ENCODE data around the gene TMPRSS4.

The TMPRSS4 gene

GRCh38 chr11:118076754-118077281 is at the start of gene TMPRSS4:
Gene TMPRSS4, plus strand, starts transcription at chr11:118077078. Its CDS starts 225 bp downstream, at chr11:118077303.
- no peak for DNase-seq

DNA sequence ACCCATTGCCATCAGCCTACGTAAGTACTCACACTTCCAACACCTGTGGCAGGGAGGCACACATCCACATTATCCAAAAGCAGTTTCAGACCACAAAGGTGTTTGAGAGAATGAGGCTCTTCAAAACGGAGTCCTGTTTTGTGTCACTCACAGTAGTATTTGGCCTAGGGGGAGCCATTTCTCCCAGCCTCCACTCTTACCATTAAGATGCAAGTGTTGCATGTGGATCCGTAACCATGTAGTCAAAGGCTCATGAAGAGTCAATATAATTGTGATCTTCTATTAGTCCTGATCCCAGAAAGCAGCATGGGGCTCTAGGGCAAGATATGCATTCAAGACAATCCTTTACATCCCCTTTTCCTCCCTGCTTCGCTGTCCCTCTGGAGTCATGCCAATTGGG is 49.2 kb upstream of the TMPRSS4 start:
- no peak for DNase-seq

GRCh38 chr11:118028626-118029025 is 48.3 kb upstream of the TMPRSS4 start:
- DNase-seq, result no peak

- no peak for DNase-seq
These were observed 43.4 kb upstream of the TMPRSS4 start for GRCh38 chr11:118033443-118033842.

DNA sequence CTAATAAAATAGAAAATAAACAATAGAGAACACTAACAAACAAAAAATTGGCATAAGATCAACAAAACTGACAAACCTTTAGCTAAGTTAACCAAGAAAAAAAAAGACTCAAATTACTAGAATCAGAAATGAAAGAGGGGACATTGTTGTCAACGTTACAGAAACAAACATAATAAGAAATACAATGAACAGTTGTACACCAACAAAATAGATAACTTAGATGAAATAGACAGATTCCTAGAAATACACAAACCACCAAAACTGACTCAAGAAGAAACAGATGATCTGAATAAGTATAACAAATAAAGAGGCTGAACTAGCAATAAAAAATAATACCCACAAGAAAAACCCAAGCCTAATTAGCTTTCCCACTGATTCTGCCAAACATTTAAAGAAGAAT is 34.7 kb upstream of the TMPRSS4 start:
- no peak for DNase-seq

DNA sequence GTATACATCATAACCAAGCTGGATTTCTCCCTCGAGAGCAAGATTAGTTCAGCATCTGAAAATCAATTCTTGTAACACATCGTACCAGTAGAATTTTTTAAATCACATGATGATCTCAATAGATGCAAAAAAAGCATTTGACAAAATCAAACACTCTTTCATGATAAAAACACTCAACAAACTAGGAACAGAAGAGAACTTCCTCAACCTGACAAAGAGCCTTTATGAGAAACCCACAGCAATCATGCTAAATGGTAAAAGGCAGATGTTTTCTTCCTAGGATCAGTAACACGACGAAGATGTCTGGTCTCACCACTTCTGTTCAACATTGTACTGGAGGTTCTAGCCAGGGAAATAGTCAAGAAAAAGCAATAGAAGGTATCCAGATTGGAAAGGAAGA is 34.1 kb upstream of the TMPRSS4 start:
- no peak for DNase-seq

DNA sequence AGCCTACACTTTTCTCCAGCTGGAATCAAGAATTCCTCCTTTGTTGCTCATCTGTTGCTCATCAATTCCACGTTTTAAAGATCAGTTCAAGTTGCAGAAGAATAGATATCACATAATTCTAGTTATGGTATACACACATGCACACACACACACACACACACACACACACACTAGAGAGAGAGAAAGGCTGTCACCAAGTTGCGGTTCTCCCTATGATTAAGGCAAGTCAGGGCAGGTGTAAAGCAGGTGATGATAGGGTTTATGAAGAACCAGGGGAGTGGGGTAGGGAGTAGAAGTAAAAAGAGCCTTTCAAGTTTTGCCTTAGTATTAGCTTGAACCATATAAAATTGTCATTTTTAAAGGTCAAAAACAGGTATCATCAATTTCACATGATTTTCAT is 31.7 kb upstream of the TMPRSS4 start:
- DNase-seq, result no peak

DNA sequence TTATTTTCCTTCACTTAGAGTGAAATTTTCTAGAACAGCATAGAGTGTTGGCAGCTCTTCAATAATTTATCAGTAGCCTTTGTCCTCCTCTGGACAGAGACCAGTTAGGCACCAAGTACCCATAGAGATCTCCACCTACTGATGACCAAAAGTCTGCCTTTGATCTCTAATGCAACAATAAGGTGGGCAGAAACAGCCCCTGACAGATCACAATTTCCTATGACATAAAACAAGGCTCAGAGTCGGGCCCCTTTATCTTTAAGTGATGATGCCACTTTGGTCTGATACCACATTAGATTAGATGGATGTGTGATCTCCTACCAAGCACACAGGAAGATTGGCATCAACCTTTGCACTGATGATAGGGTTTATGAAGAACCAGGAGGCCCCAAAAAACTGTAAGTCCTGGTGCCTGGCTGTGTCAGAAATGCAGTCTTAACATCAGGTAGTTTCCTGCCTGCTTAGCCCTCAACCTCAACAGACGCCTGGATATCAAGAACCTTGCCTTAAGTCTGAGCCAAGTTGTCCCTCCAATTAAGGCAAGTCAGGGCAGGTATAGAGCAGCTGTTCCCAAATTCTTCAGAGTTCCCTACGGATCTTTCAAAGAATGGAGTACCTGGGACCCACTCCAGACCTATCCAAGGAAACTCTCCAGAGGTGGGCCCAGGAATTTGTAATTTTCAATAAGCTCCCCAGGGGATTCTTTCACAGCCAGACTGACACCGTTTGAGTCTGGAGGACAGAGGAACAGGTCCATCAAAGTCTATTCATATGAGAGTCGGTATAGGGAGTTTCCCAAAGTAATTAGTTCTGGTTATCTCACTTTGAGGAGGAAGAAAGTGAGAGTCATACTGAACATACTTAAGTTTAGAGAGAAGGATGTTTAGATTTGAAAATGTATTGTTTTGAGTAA is 30.6 kb upstream of the TMPRSS4 start:
- DNase-seq, result no peak

DNA sequence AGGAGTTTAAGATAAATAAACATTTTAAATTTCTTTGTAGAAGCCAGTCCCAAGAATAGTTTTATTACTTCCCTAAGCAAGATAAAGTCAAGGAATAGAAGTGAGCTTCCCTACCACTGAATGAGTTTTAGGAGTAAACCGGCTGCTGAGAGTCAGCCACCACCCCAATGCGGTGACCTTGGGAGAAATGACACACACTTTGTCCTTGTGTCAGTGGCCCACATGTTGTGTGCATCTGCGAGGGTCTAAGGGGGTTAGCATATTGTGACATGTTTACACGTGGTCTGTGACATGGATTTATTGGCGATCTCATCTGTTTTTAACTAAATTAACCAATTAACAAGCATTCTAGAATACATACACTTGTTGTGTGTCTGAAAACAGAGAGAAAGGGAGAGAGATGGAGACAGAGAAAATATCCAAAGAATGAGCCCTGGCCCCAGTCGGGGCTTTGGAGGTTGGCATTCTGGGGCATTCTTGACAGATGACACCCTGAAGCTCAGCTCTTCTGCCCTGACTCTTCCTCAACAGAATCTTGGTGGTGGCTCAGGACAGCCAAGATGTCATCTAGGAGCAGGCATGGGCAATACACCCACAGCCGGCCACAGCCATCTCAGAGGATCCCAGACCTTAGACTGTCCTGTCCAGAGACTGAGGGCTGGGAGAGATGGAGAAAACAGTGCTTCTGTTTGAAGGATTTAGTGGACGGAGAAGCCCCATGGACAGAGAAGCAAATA is 29.7 kb upstream of the TMPRSS4 start:
- DNase-seq, result no peak

DNA sequence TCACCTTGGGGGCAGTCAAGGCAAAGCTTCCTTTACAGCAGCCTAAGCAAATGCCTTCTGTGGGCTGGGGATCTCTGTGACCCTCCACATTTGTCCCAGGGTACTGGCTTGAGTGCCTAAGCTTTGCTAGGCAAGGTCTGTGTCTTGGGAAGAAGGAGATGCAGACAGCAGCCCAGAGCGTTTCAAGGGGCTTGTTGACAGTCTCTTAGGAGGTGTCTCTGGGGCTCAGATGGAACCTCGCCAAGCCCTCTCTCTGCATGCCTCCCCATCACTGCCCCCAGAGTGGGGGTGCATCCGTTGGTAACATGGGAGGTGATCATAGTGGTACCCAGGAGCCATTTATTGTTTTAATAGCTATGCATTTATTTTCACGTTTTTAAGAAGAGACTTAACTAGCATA is 29.1 kb upstream of the TMPRSS4 start:
- no peak for DNase-seq

GRCh38 chr11:118048472-118049370 is 28.2 kb upstream of the TMPRSS4 start:
- no peak for DNase-seq

DNA sequence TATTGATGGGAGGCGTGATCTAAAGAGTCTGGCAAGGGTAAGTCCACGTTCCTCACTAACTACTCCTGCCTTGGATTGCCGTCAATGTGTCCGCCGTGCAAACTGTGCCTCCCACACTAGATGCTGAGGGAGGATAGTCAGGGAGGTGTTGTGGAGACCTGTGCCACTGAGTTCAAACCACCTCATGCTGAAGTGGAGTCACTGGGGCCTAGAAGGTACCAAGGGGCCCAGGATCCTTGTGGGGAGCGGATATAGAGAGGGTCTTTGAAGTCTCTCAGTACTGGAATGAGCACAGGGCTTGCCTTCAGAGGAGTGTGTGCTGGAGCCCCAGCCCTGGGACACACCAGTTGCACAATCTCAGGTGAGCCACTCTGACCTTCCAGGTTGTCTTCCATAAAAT is 27.1 kb upstream of the TMPRSS4 start:
- no peak for DNase-seq

DNA sequence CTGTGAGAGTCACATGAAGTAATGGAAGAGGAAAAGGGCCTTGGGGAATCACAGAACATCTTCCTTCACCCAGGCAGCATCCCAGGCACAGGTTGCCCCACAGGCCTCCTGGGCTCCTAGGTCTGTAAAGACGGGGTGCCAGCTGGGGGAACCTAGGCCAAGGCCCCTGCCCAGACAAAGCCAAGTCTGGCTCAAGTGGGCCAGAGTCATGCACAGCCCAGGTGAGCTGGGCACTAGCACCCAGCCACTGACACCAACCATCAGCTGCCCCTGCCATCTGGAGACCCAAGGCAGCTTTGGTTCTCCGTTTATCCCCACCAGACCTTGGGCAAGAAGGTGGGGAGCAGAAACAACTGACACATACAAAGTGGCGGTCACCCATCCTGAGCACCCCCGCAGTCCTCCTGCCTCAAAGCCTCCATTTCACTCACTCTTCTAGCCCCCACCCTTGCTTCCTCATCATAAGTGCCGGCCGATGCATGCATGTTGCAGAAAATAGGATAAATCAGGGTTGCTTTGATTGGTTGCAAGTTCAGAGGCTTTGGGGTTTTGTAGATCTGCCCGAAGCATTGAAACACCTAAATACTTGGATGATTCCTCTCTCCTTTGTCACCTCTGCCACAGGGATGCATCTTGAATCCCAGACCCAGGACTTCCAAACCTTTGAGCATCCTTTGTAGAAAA is 26.5 kb upstream of the TMPRSS4 start:
- DNase-seq, result no peak

GRCh38 chr11:118051136-118051610 is 25.7 kb upstream of the TMPRSS4 start:
- no peak for DNase-seq

GRCh38 chr11:118051611-118052461 is 25.0 kb upstream of the TMPRSS4 start:
- no peak for DNase-seq

GRCh38 chr11:118052581-118053206 is 24.2 kb upstream of the TMPRSS4 start:
- DNase-seq, result no peak

- DNase-seq, result no peak
These were observed 21.9 kb upstream of the TMPRSS4 start for GRCh38 chr11:118054712-118055640.

- no peak for DNase-seq
These were observed 20.9 kb upstream of the TMPRSS4 start for GRCh38 chr11:118055966-118056365.

- no peak for DNase-seq
These were observed 20.1 kb upstream of the TMPRSS4 start for GRCh38 chr11:118056806-118057205.

Data from GF-D8 (cell line).